HepG2 (cell line): ENCODE data around the gene FAM209A. TPM values are rescaled to one million over a fixed set of nuclear protein-coding genes. Genes with fewer than 3 reads are reported as not detected.

ENCODE experiments used
- ATAC-seq: fragments of 200-7000 bp; cut with Tn5 transposase; 3 replicates; pipeline ENCODE4 v1.9.1; 2020; ENCODE audit warnings: mild to moderate bottlenecking, moderate library complexity
- BruUV-seq: library from RNA; stranded (reverse); fragments of 400-500 nt; replicated peaks from 2 replicates; lab custom pipeline; 2021; lab: Mats Ljungman, UMichigan
- CTCF ChIA-PET: fragments of 300-600 bp; formaldehyde crosslinking; extraction: SDS; loops from one replicate; lab custom pipeline; 2021; ENCODE audit warnings: low total read pairs, inconsistent platforms, low intra/inter-chr PET ratio; lab: Yijun Ruan, JAX
- POLR2A ChIA-PET: fragments of 350-600 bp; sonication (Branson Sonifier 250); formaldehyde crosslinking; loops from one replicate; lab custom pipeline; 2020; ENCODE audit warnings: antibody characterized with exemption, inconsistent platforms; lab: Yijun Ruan, JAX
- DNase-seq: peaks from one replicate; pipeline ENCODE4 v3.0.0-alpha.2; 2015; ENCODE audit warnings: low spot score
- FAIRE-seq: peaks from 3 replicates; lab custom pipeline; 2011; peaks lifted over from hg19 to GRCh38; lab: Jason Lieb, UNC
- H2AFZ ChIP-seq: one replicate; pipeline ENCODE4 v1.6.1; 2011; ENCODE audit warnings: low read length, inconsistent platforms
- H3K27ac ChIP-seq: fragments of 300-600 bp; 3 replicates; pipeline ENCODE4 v1.8.0; 2011; ENCODE audit warnings: mixed run types, mild to moderate bottlenecking, mixed read lengths, low read length, inconsistent platforms; ENCODE audit not compliant: insufficient read depth; ENCODE audit errors: extremely low read length
- H3K27me3 ChIP-seq, 2 experiments: fragments of 200-600 bp in 1 of 2; 2 replicates in 1 of 2; 3 replicates in 1 of 2; pipeline versions ENCODE4 v1.6.0 to v1.8.0; 2011; ENCODE audit warnings: low read length in 2 of 2, mild to moderate bottlenecking in 2 of 2, moderate library complexity in 2 of 2, inconsistent platforms in 1 of 2; ENCODE audit not compliant: insufficient read depth in 2 of 2, control insufficient read depth in 1 of 2
- H3K36me3 ChIP-seq, 2 experiments: fragments of 200-600 bp in 1 of 2; replicated peaks in 1 of 2; 2 replicates in 1 of 2; 3 replicates in 1 of 2; pipeline versions ENCODE4 v1.5.1 to v1.8.0; 2011; ENCODE audit warnings: low read length in 2 of 2, inconsistent platforms in 1 of 2; ENCODE audit not compliant: insufficient read depth in 2 of 2, control insufficient read depth in 1 of 2
- H3K4me1 ChIP-seq: 2 replicates; pipeline ENCODE4 v1.5.1; 2012; ENCODE audit warnings: low read length, inconsistent platforms; ENCODE audit not compliant: insufficient read depth
- H3K4me2 ChIP-seq: 2 replicates; pipeline ENCODE4 v1.6.0; 2011; ENCODE audit warnings: low read depth, low read length, inconsistent platforms
- H3K4me3 ChIP-seq, 3 experiments: fragments of 200-600 bp in 1 of 3; sonication (generic), shearing (Covaris generic) in 1 of 3; replicated peaks in 1 of 3; 2 replicates each; pipeline ENCODE4 v1.5.1; 2011 to 2016; ENCODE audit warnings: low read length in 3 of 3, inconsistent platforms in 2 of 3, low read depth in 2 of 3, mild to moderate bottlenecking in 2 of 3, control low read depth in 1 of 3, mixed read lengths in 1 of 3; ENCODE audit not compliant: insufficient read depth in 1 of 3
- H3K79me2 ChIP-seq: one replicate; pipeline ENCODE4 v1.6.1; 2011; ENCODE audit warnings: low read length, inconsistent platforms; ENCODE audit not compliant: insufficient read depth
- H3K9ac ChIP-seq: 2 replicates; pipeline ENCODE4 v1.6.0; 2011; ENCODE audit warnings: mild to moderate bottlenecking, low read depth, low read length, inconsistent platforms; ENCODE audit not compliant: insufficient read depth
- H3K9me3 ChIP-seq: 2 replicates; pipeline ENCODE4 v1.5.1; 2012; ENCODE audit warnings: mild to moderate bottlenecking, low read length
- H4K20me1 ChIP-seq: 2 replicates; pipeline ENCODE4 v1.6.0; 2011; ENCODE audit warnings: inconsistent platforms, mild to moderate bottlenecking, low read length, moderate library complexity; ENCODE audit not compliant: insufficient read depth
- AHDC1 ChIP-seq: sonication (generic); formaldehyde crosslinking; IDR thresholded peaks from 2 replicates; pipeline ENCODE4 v1.5.1; 2020; ENCODE audit warnings: mild to moderate bottlenecking, missing genetic modification reagents, borderline replicate concordance
- ARID3A ChIP-seq: IDR thresholded peaks from 2 replicates; pipeline ENCODE4 v1.6.1; 2012; ENCODE audit warnings: low read depth, low read length, improper control_type of control experiment
- ARNT ChIP-seq: fragments of 450-650 bp; IDR thresholded peaks from 2 replicates; pipeline ENCODE4 v1.6.1; 2017
- ATM ChIP-seq: fragments of 450-650 bp; IDR thresholded peaks from 2 replicates; pipeline ENCODE4 v1.7.1; 2017; ENCODE audit warnings: mild to moderate bottlenecking, borderline replicate concordance
- SOX5 ChIP-seq: IDR thresholded peaks from 2 replicates; pipeline ENCODE4 v1.6.1; 2016; ENCODE audit warnings: borderline replicate concordance
- TP53 ChIP-seq: sonication (generic); formaldehyde crosslinking; conservative IDR thresholded peaks from 2 replicates; pipeline ENCODE4 v1.4.0; 2020; ENCODE audit warnings: missing genetic modification reagents
- WGBS: methylation state at CpG from one replicate; pipeline ENCODE4 v1.1.6; 2017; ENCODE audit warnings: low lambda C conversion rate; 5-methylcytosine and 5-hydroxymethylcytosine counted together
- in situ Hi-C: cut with HindIII; loops from 2 replicates; pipeline ENCODE4 v1.10.0; 2017; ENCODE audit warnings: low pct_unique_long_range_greater_than_20kb; ENCODE audit not compliant: extremely low pct_ligation_motif_present
- intact Hi-C: fragments of 100-400 bp; cut with micrococcal nuclease; formaldehyde crosslinking; loops from one replicate; pipeline ENCODE4 v1.10.0; 2022; ENCODE audit not compliant: unreplicated experiment
- polyA plus RNA-seq, 8 experiments: library from polyadenylated mRNA; depleted of rRNA in 3 of 8; stranded (reverse) in 7 of 8; unstranded in 1 of 8; fragments of >200 nt; fragmentation: Illumina TruSeq in 4 of 8; extraction: Trizol in 4 of 8; gene quantifications; 2 replicates each; pipeline versions ENCODE4 v1.2.1 to v1.2.3, GENCODE V29; 2011 to 2016; ENCODE audit warnings: low read depth in 4 of 8, missing spikeins in 1 of 8, mixed read lengths in 1 of 8; ENCODE audit not compliant: insufficient read depth in 1 of 8
- total RNA-seq, 5 experiments: library from RNA; depleted of rRNA; stranded (reverse); fragments of >200 nt; fragmentation: Illumina TruSeq; extraction: Trizol; gene quantifications; 2 replicates each; pipeline ENCODE4 v1.2.3, GENCODE V29; 2016; ENCODE audit warnings: low read depth in 1 of 5

The FAM209A gene
- total and polyA plus RNA-seq, 2 of the 13 experiments (the other 11 are each of a cell fraction or from before 2014, with no cell fraction given), result 0.15 to 0.36 TPM

DNA sequence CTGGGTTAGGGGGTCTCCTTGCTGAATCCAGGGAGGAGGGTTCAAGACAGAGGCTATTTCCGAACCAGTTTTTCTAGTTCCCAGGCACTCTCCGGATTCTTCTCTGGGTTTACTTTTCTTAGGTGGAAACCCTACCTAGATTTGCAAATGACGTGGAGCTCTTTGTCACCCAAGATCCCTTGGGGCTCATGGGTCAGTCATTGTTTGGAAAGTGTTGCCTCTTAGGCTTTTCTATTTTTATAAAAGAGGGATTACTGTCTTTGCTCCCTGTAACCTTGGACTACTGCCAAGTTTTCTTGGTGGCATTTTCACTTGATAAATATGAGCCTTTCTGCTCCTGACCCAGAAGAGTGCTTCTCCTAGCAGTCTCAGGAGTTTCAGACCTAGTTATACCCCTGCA lies 42.1 kb downstream of the FAM209A start:
- FAIRE-seq, result no peak
- BruUV-seq, result no TSS peak
- intact Hi-C loops, result no loop called here
- ChIA-PET POLR2A (no interaction called here), CTCF (no interaction called here)
- in situ Hi-C loops, result loop anchor here (25.0 kb wide), 1 partner anchor 1904 kb away; no protein-coding TSS in a partner anchor
- Histone ChIP-seq H3K27ac (no peak overlapping the region), H3K79me2 (no peaks in the 10 kb centered on the region), H2AFZ (no peak overlapping the region), H3K36me3 (no peaks in the 10 kb centered on the region), H3K4me1 (no peaks in the 10 kb centered on the region), H3K9me3 (no peaks in the 10 kb centered on the region), H3K27me3 (no peaks in the 10 kb centered on the region; a peak in 1 of 5 replicates), H3K4me2 (no peak overlapping the region), H3K9ac (no peak overlapping the region), H4K20me1 (no peaks in the 10 kb centered on the region), H3K4me3 (no peak overlapping the region)
- peak; percentile 38 for DNase-seq
- TF ChIP-seq TP53 (CRISPR knock-in tag) (no peak), ARID3A (no peak), AHDC1 (CRISPR knock-in tag) (no peak), ATM (no peak), SOX5 (CRISPR knock-in tag) (no peak), ARNT (no peak)
- ATAC-seq, result no peak
- 40% methylated on average over 3 of the region's 3 CpGs for WGBS
